PC-9 (cell line): ENCODE results near the gene SCRN1. TPM values are rescaled to one million over a fixed set of nuclear protein-coding genes. Genes with fewer than 3 reads are reported as not detected.

ENCODE experiments used
- BruUV-seq: library from RNA; stranded (reverse); fragments of 400-500 nt; replicated peaks from 2 replicates; lab custom pipeline; 2021; lab: Mats Ljungman, UMichigan
- CTCF ChIA-PET: fragments of 300-600 bp; sonication (Branson Sonifier 250); formaldehyde crosslinking; loops from one replicate; lab custom pipeline; 2022; ENCODE audit warnings: antibody characterized with exemption; lab: Charles Lee
- POLR2A ChIA-PET: fragments of 300-600 bp; sonication (Branson Sonifier 250); formaldehyde crosslinking; loops from one replicate; lab custom pipeline; 2022; ENCODE audit warnings: antibody characterized with exemption; ENCODE audit not compliant: unreplicated experiment; lab: Charles Lee
- DNase-seq, 2 experiments: peaks; one replicate each; pipeline versions ENCODE4 v3.0.0 to v3.0.0-alpha.2; 2015 to 2022; ENCODE audit warnings: mixed read lengths in 1 of 2
- H2AFZ ChIP-seq: fragments of 200-600 bp; sonication (generic); 2 replicates; pipeline ENCODE4 v1.8.1; 2017; ENCODE audit warnings: antibody characterized with exemption
- H3F3A ChIP-seq: fragments of 200-600 bp; sonication (generic); 2 replicates; pipeline ENCODE4 v1.8.1; 2017; ENCODE audit warnings: antibody characterized with exemption, mild to moderate bottlenecking, low read depth; ENCODE audit not compliant: insufficient read depth
- H3K27ac ChIP-seq: fragments of 200-600 bp; sonication (generic); 2 replicates; pipeline ENCODE4 v1.6.1; 2016; ENCODE audit warnings: mixed run types
- H3K27me3 ChIP-seq: fragments of 200-600 bp; sonication (generic); 2 replicates; pipeline ENCODE4 v1.6.1; 2016; ENCODE audit warnings: low read depth, mixed run types; ENCODE audit not compliant: insufficient read depth
- H3K36me3 ChIP-seq: fragments of 200-600 bp; sonication (generic); 2 replicates; pipeline ENCODE4 v1.6.1; 2016; ENCODE audit warnings: low read depth, mixed run types
- H3K4me1 ChIP-seq: fragments of 200-600 bp; sonication (generic); replicated peaks from 2 replicates; pipeline ENCODE4 v1.6.1; 2016; ENCODE audit warnings: mixed run types; ENCODE audit not compliant: insufficient read depth
- H3K4me2 ChIP-seq: fragments of 200-600 bp; sonication (generic); 2 replicates; pipeline ENCODE4 v1.6.1; 2017; ENCODE audit warnings: mixed run types
- H3K4me3 ChIP-seq: fragments of 200-600 bp; sonication (generic); 2 replicates; pipeline ENCODE4 v1.6.1; 2016; ENCODE audit warnings: mixed run types
- H3K79me2 ChIP-seq: fragments of 200-600 bp; sonication (generic); 2 replicates; pipeline ENCODE4 v1.6.1; 2017; ENCODE audit warnings: low read depth, mixed run types
- H3K9me2 ChIP-seq: fragments of 200-600 bp; sonication (generic); 2 replicates; pipeline ENCODE4 v1.8.1; 2017; ENCODE audit warnings: mild to moderate bottlenecking; ENCODE audit not compliant: insufficient read depth
- H3K9me3 ChIP-seq: fragments of 200-600 bp; sonication (generic); 2 replicates; pipeline ENCODE4 v1.8.1; 2016; ENCODE audit warnings: low read depth; ENCODE audit not compliant: insufficient read depth
- H4K20me1 ChIP-seq: fragments of 200-600 bp; sonication (generic); 2 replicates; pipeline ENCODE4 v1.8.1; 2017; ENCODE audit not compliant: insufficient read depth
- EZH2 ChIP-seq: fragments of 200-600 bp; sonication (generic); IDR thresholded peaks from 2 replicates; pipeline ENCODE4 v1.8.0; 2017; ENCODE audit warnings: antibody characterized with exemption, low read depth
- intact Hi-C: fragments of 100-400 bp; cut with micrococcal nuclease; formaldehyde crosslinking; loops from one replicate; pipeline ENCODE4 v1.10.0; 2022; ENCODE audit not compliant: unreplicated experiment
- total RNA-seq: library from RNA; stranded (reverse); gene quantifications from 2 replicates; pipeline ENCODE4 v1.2.3, GENCODE V29; 2021
- TF ChIP-seq, protein P1 (sequence below): fragments of 200-600 bp; sonication (generic); conservative IDR thresholded peaks from 2 replicates; pipeline ENCODE4 v1.6.1; 2017; ENCODE audit warnings: mixed run types, antibody characterized with exemption, mild to moderate bottlenecking, moderate library complexity

The SCRN1 gene
- total RNA-seq, 1 experiment from 2014 or later = 94.4 TPM

DNA sequence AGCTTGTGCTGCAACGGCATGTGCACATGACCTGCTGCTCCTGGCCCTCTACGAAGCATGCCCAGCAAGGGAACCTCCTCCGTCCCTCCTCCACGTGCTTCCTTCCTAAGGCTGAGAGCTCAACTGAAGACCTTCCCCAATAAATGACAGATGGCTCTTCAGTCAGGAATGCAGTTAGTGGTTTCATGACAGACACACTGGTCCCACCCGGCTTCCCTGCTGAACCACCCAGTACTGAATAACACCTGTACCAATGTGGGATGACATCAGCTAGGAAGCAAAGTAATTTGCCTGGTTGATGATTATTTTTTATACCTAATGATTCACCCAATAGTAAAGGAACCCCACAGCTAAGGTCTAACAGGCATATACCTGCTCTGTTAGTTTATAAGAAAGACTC, 69.1 kb downstream of the SCRN1 start:
- CTCF ChIA-PET = no interaction called here
- BruUV-seq = no TSS peak
- no peaks in the 10 kb centered on the region for H3K9me2 ChIP-seq
- peaks cover 4% of the 10 kb centered on the region; the same call in 1 of the 2 replicates for H3F3A ChIP-seq
- H4K20me1 ChIP-seq = no peaks in the 10 kb centered on the region
- POLR2A ChIA-PET = no interaction called here
- H3K4me3 ChIP-seq = no peak overlapping the region
- H3K9me3 ChIP-seq = no peaks in the 10 kb centered on the region
- intact Hi-C loops = loop anchor here (10.0 kb wide), 1 partner anchor 996 kb away; no protein-coding TSS in a partner anchor
- no peak overlapping the region for H3K4me2 ChIP-seq
- no peak overlapping the region for H2AFZ ChIP-seq
- 0 out of 2 replicates have a peak, but pooled peaks cover 5% of the 10 kb centered on the region for H3K36me3 ChIP-seq
- H3K27me3 ChIP-seq = no peaks in the 10 kb centered on the region
- no peak overlapping the region for H3K27ac ChIP-seq
- no peaks in the 10 kb centered on the region for H3K79me2 ChIP-seq
- DNase-seq = no peak
- TF ChIP-seq EZH2 = no peak
- TF ChIP-seq, protein P1, sequence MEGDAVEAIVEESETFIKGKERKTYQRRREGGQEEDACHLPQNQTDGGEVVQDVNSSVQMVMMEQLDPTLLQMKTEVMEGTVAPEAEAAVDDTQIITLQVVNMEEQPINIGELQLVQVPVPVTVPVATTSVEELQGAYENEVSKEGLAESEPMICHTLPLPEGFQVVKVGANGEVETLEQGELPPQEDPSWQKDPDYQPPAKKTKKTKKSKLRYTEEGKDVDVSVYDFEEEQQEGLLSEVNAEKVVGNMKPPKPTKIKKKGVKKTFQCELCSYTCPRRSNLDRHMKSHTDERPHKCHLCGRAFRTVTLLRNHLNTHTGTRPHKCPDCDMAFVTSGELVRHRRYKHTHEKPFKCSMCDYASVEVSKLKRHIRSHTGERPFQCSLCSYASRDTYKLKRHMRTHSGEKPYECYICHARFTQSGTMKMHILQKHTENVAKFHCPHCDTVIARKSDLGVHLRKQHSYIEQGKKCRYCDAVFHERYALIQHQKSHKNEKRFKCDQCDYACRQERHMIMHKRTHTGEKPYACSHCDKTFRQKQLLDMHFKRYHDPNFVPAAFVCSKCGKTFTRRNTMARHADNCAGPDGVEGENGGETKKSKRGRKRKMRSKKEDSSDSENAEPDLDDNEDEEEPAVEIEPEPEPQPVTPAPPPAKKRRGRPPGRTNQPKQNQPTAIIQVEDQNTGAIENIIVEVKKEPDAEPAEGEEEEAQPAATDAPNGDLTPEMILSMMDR = no peak
- H3K4me1 ChIP-seq = no peaks in the 10 kb centered on the region

DNA sequence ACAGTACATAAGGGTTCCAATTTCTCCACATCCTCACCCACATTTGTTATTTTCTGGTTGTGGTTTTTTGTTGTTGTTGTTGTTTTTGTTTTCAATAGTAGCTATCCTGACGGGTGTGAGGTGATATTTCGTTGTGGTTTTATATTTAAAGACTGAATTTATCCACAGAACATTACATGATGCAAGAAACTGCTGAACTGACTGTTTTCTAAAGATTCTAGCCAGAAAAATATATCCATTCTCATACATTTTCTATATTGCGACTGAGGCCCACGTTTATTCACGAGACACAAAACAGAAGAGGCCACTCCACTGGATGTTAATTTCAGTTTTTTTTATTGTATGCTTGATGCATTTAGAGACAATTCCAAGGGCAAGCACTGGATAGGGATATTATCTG, 69.8 kb downstream of the SCRN1 start:
- Histone ChIP-seq H3K4me3 (no peak overlapping the region), H3K4me2 (no peak overlapping the region), H3K4me1 (no peaks in the 10 kb centered on the region), H3K9me2 (no peaks in the 10 kb centered on the region), H3K27ac (no peak overlapping the region), H3F3A (peaks cover 4% of the 10 kb centered on the region; the same call in 1 of the 2 replicates), H3K27me3 (no peaks in the 10 kb centered on the region), H3K9me3 (no peaks in the 10 kb centered on the region), H3K79me2 (no peaks in the 10 kb centered on the region), H4K20me1 (no peaks in the 10 kb centered on the region), H2AFZ (no peak overlapping the region), H3K36me3 (0 out of 2 replicates have a peak, but pooled peaks cover 5% of the 10 kb centered on the region)
- ChIA-PET CTCF (no interaction called here), POLR2A (no interaction called here)
- no peak for TF ChIP-seq EZH2
- TF ChIP-seq, protein P1 = no peak
- BruUV-seq = no TSS peak
- intact Hi-C loops = loop anchor here (10.0 kb wide), 1 partner anchor 995 kb away; no protein-coding TSS in a partner anchor
- no peak for DNase-seq

DNA sequence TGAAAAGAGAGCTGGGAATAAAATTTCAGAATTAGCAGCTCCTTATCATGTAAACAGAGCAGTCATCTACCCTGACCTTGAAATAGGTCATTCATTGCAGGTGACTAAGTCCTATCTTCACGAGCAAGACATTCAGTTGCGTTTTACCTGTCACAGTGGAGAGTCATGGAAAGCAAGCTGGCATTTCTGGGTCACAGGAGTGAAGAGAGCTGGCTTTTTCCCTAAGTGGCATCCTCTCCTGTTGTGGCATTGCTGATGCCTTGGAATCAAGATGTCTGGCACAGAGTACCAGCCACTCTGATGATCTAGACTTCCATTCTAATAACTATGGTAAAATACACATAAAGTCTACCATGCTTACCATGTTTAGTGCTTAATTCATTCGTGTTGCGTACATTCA, 70.8 kb downstream of the SCRN1 start:
- intact Hi-C loops = no loop called here
- Histone ChIP-seq H3K27me3 (no peaks in the 10 kb centered on the region), H3K27ac (no peak overlapping the region), H2AFZ (no peak overlapping the region), H3K9me2 (no peaks in the 10 kb centered on the region), H3K4me1 (no peaks in the 10 kb centered on the region), H3K79me2 (no peaks in the 10 kb centered on the region), H3K36me3 (0 out of 2 replicates have a peak, but pooled peaks cover 5% of the 10 kb centered on the region), H3K4me2 (no peak overlapping the region), H3K4me3 (no peak overlapping the region), H3F3A (peaks cover 4% of the 10 kb centered on the region; the same call in 1 of the 2 replicates), H3K9me3 (no peaks in the 10 kb centered on the region), H4K20me1 (no peaks in the 10 kb centered on the region)
- BruUV-seq = no TSS peak
- no peak for DNase-seq
- ChIA-PET CTCF (no interaction called here), POLR2A (no interaction called here)
- TF ChIP-seq, protein P1 = no peak
- no peak for TF ChIP-seq EZH2
